Measurements from ENCODE around the gene PDE4D.

Gene PDE4D

DNA sequence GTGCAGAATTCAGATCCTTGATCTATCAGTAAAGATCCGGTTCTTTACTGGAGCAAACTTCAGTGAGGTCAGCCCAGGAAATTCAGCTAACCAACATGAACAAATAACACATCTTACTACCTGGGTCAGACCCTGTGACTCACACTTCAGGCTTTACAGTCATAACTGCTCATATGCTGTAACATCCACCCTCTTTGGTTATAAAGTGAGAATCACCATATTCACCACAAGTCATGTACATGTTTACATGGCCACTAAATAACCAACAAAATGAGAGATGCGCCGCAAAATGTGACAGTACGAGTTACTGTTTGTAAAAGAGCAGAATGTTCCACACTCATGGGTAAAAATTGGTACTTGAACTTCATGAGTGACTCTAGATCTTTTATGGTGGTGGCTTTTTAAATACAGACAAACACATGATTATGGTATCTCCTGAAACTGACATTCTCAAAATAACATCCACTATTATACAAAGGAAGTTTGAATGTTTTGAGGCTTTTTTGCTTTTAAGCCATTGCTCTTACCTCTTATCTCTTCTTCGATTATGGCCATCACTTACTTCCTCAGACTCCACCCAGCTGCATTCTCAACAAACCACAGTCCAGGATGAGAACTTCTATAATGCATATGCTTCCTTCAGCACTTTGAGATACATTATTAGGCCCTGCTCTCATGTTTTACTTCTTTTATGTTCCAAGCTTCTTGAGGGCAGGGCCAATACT, 794.1 kb downstream of the PDE4D start (continued):
- TF ChIP-seq, protein P1, sequence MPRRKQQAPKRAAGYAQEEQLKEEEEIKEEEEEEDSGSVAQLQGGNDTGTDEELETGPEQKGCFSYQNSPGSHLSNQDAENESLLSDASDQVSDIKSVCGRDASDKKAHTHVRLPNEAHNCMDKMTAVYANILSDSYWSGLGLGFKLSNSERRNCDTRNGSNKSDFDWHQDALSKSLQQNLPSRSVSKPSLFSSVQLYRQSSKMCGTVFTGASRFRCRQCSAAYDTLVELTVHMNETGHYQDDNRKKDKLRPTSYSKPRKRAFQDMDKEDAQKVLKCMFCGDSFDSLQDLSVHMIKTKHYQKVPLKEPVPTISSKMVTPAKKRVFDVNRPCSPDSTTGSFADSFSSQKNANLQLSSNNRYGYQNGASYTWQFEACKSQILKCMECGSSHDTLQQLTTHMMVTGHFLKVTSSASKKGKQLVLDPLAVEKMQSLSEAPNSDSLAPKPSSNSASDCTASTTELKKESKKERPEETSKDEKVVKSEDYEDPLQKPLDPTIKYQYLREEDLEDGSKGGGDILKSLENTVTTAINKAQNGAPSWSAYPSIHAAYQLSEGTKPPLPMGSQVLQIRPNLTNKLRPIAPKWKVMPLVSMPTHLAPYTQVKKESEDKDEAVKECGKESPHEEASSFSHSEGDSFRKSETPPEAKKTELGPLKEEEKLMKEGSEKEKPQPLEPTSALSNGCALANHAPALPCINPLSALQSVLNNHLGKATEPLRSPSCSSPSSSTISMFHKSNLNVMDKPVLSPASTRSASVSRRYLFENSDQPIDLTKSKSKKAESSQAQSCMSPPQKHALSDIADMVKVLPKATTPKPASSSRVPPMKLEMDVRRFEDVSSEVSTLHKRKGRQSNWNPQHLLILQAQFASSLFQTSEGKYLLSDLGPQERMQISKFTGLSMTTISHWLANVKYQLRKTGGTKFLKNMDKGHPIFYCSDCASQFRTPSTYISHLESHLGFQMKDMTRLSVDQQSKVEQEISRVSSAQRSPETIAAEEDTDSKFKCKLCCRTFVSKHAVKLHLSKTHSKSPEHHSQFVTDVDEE (CRISPR knock-in tag; IDR thresholded peaks at IDR 0.05), result no peak
- no peak for TF ChIP-seq ZC3H10 (CRISPR knock-in tag; IDR thresholded peaks at IDR 0.05)
- TF ChIP-seq, protein P2, sequence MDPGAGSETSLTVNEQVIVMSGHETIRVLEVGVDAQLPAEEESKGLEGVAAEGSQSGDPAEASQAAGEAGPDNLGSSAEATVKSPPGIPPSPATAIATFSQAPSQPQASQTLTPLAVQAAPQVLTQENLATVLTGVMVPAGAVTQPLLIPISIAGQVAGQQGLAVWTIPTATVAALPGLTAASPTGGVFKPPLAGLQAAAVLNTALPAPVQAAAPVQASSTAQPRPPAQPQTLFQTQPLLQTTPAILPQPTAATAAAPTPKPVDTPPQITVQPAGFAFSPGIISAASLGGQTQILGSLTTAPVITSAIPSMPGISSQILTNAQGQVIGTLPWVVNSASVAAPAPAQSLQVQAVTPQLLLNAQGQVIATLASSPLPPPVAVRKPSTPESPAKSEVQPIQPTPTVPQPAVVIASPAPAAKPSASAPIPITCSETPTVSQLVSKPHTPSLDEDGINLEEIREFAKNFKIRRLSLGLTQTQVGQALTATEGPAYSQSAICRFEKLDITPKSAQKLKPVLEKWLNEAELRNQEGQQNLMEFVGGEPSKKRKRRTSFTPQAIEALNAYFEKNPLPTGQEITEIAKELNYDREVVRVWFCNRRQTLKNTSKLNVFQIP (CRISPR knock-in tag; IDR thresholded peaks at IDR 0.05; ENCODE audit: borderline replicate concordance, low read depth), result no peak
- TF ChIP-seq PPARA (CRISPR knock-in tag; IDR thresholded peaks at IDR 0.05; ENCODE audit: borderline replicate concordance), result no peak
- no peak for TF ChIP-seq ZNF70 (CRISPR knock-in tag; IDR thresholded peaks at IDR 0.05)
- no peak for TF ChIP-seq ZFP30 (CRISPR knock-in tag; IDR thresholded peaks at IDR 0.05)
- no peak for TF ChIP-seq CSDC2 (CRISPR knock-in tag; IDR thresholded peaks at IDR 0.05)
- no peak for TF ChIP-seq ESRRG (CRISPR knock-in tag; IDR thresholded peaks at IDR 0.05)

DNA sequence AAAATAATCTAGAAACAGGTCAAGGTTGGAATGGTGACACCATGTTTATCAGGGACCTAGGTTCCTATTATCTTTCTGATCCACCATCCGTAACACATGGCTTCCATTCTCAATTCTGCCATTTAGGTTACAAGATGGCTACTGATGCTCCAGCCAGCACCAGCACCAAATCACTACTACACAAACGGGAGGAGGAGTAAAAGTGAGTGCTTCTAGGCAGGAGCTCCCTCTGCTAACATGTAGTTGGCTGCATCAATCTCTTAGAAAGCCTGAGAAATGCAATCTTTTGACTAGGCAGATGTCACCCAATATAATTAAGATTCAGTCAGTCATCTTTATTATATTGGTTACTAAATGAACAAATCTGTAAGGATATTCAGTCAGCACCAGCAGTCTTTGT, 794.8 kb downstream of the PDE4D start:
- TF ChIP-seq ISL1 (CRISPR knock-in tag; IDR thresholded peaks at IDR 0.05) (no peak), SNAI2 (CRISPR knock-in tag; IDR thresholded peaks at IDR 0.05) (no peak), TCF4 (CRISPR knock-in tag; IDR thresholded peaks at IDR 0.05; ENCODE audit: borderline replicate concordance) (no peak), ESRRG (CRISPR knock-in tag; IDR thresholded peaks at IDR 0.05) (no peak), ZNF8 (CRISPR knock-in tag; IDR thresholded peaks at IDR 0.05) (no peak), TOX (CRISPR knock-in tag; IDR thresholded peaks at IDR 0.05; ENCODE audit: borderline replicate concordance) (no peak), BACH2 (CRISPR knock-in tag; IDR thresholded peaks at IDR 0.05; ENCODE audit: borderline replicate concordance) (no peak), GLIS3 (CRISPR knock-in tag; IDR thresholded peaks at IDR 0.05) (no peak), ZNF70 (CRISPR knock-in tag; IDR thresholded peaks at IDR 0.05) (no peak)
- TF ChIP-seq, protein P1 (CRISPR knock-in tag; IDR thresholded peaks at IDR 0.05), result no peak
- TF ChIP-seq, protein P2 (CRISPR knock-in tag; IDR thresholded peaks at IDR 0.05; ENCODE audit: borderline replicate concordance, low read depth), result no peak
- ATAC-seq, result no peak

DNA sequence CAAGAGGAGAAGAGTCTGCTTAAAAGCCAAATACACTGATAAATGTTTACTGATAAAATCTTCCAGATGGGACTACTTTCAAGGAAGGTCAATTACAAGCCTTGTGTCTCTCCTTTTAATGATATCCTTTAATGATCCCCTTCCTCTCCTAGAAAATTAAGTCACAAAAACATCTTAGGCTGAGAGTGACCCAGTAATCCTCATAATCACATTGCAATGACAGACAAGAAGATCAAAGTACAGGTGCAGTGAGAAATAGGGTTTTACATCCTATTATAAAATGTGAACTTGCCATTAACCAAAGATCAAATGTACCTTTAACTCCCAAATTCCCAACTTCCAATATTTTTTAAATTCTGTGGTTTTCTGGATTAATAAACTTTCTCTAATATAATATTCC, 795.8 kb downstream of the PDE4D start:
- ATAC-seq, result no peak

More for the DNA sequence above, 795.8 kb downstream of the PDE4D start:
- TF ChIP-seq ZC3H10 (CRISPR knock-in tag; IDR thresholded peaks at IDR 0.05), result no peak
- TF ChIP-seq, protein P1 (CRISPR knock-in tag; IDR thresholded peaks at IDR 0.05), result no peak
- TF ChIP-seq TCF4 (CRISPR knock-in tag; IDR thresholded peaks at IDR 0.05; ENCODE audit: borderline replicate concordance), result no peak
- no peak for TF ChIP-seq ZFP3 (CRISPR knock-in tag; IDR thresholded peaks at IDR 0.05)
- no peak for TF ChIP-seq ZFP30 (CRISPR knock-in tag; IDR thresholded peaks at IDR 0.05)

Measured in SK-N-SH treated with all-trans-retinoic acid at 6 μM for 48 hours (cell line).